22Rv1 (cell line): ENCODE data around the gene GRIK1.

Experiments used
- CTCF ChIP-seq: fragments of 450-650 bp; IDR thresholded peaks from 2 replicates; pipeline ENCODE4 v1.5.1; 2017; ENCODE audit warnings: mild to moderate bottlenecking
- ZFX ChIP-seq: fragments of 450-650 bp; IDR thresholded peaks from 2 replicates; pipeline ENCODE4 v1.6.1; 2017; ENCODE audit warnings: antibody characterized with exemption, borderline replicate concordance

- TF ChIP-seq CTCF: no peak
- TF ChIP-seq ZFX: no peak
Observed at GRCh38 chr21:29914326-29914725, 25.5 kb downstream of the GRIK1 start.
